HFF-Myc (cell line): ENCODE data around the gene TSC22D1.

Source experiments
- DNase-seq: peaks from one replicate; pipeline ENCODE4 v3.0.0-alpha.2; 2011; ENCODE audit warnings: low read depth; ENCODE audit errors: extremely low read depth
- H3K4me3 ChIP-seq: replicated peaks from 2 replicates; pipeline ENCODE4 v1.5.1; 2011; ENCODE audit warnings: low read depth, mild to moderate bottlenecking, control low read depth, low read length
- CTCF ChIP-seq: IDR thresholded peaks from 2 replicates; pipeline ENCODE4 v1.5.1; 2012; ENCODE audit warnings: mild to moderate bottlenecking, low read depth, low read length, control low read depth; ENCODE audit errors: missing control alignments

TSC22D1 gene

GRCh38 chr13:44575741-44576350 lies at the start of gene TSC22D1:
TSS of gene TSC22D1 (minus strand) at chr13:44576330. CDS start at chr13:44576074, 256 bp downstream.
- no peak for TF ChIP-seq CTCF
- peak within 1 kb of the TSS; percentile 86 for H3K4me3 ChIP-seq
- DNase-seq = no peak

GRCh38 chr13:44622708-44623107 lies 46.6 kb upstream of the TSC22D1 start:
- TF ChIP-seq CTCF = no peak
- no peak for DNase-seq
- H3K4me3 ChIP-seq = no peak overlapping the region

- TF ChIP-seq CTCF = no peak
- no peak overlapping the region for H3K4me3 ChIP-seq
- no peak for DNase-seq
These were observed 46.1 kb upstream of the TSC22D1 start for GRCh38 chr13:44622261-44622660.

GRCh38 chr13:44620057-44620456 lies 43.9 kb upstream of the TSC22D1 start:
- no peak overlapping the region for H3K4me3 ChIP-seq
- no peak for TF ChIP-seq CTCF
- no peak for DNase-seq

DNA sequence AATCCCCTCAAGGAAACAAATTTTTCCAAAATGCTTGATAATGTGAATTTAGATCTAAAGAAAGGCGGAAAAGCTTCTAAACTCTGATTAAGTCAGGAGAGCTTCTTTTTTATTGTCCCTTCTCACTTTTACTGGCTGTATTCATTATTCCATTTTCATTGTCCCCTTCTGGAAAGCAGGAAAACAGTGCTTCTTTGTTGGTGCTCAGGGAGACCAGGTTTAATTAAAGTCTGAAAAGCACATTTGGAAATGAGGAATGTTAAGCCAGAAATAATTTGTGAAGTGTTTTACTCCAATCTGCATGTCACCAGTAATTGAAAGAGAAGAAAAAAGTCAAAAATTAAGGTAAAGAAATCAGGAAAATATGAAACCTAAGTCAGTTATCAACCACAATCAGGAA lies 43.5 kb upstream of the TSC22D1 start:
- no peak for DNase-seq
- no peak for TF ChIP-seq CTCF
- H3K4me3 ChIP-seq = no peak overlapping the region

GRCh38 chr13:44618326-44618725 lies 42.2 kb upstream of the TSC22D1 start:
- no peak for DNase-seq
- no peak for TF ChIP-seq CTCF
- no peak overlapping the region for H3K4me3 ChIP-seq

DNA sequence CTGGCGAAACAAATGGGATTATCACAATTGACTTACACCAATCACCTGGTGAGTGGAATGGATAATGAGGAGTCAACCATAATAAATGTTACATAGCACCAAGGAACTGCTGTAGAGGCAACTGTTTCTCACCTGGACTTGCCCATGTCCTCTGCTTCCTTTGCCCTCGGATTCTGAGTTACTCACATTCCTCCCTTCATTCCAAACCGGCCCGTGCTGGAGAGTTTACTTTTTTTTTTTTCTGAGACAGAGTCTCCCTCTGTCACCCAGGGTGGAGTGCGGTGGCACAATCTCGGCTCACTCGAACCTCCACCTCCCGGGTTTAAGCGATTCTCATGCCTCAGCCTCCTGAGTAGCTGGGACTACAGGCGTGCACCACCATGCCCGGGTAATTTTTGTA lies 41.5 kb upstream of the TSC22D1 start:
- H3K4me3 ChIP-seq = no peak overlapping the region
- TF ChIP-seq CTCF = no peak
- no peak for DNase-seq
